Breast epithelium (tissue), 3 donors: ENCODE results near the gene ASXL2.

Source experiments
- CTCF ChIP-seq, 3 donors: fragments of 450-650 bp; IDR thresholded peaks; one replicate each; pipeline ENCODE4 v1.5.1; 2016 to 2017; ENCODE audit warnings: antibody characterized with exemption in 3 of 3, mild to moderate bottlenecking in 3 of 3, moderate library complexity in 3 of 3
- POLR2A ChIP-seq: fragments of 450-650 bp; IDR thresholded peaks from one replicate; pipeline ENCODE4 v1.6.1; 2016; ENCODE audit warnings: antibody characterized with exemption, mild to moderate bottlenecking, moderate library complexity
- POLR2AphosphoS5 ChIP-seq, 3 donors: sonication (generic); formaldehyde crosslinking; IDR thresholded peaks; one replicate each; pipeline ENCODE4 v1.6.1; 2017; ENCODE audit warnings: antibody characterized with exemption in 3 of 3

GRCh38 chr2:25833566-25833965 lies 44.7 kb downstream of the ASXL2 start:
- no peak for TF ChIP-seq CTCF (IDR thresholded peaks at IDR 0.05)
- no peak for TF ChIP-seq POLR2AphosphoS5 (IDR thresholded peaks at IDR 0.05)
- TF ChIP-seq POLR2A = no peak
